AG08395 (cell line): Measurements from ENCODE around the gene VPS54.
"Not testable (repeated sequence)": the region's sequence is repeated elsewhere in the genome, so short reads cannot be mapped to it uniquely, and the experiment has no call there.

Source experiments
- DNase-seq: peaks from one replicate; pipeline ENCODE4 v3.0.0; 2012; ENCODE audit warnings: mixed read lengths, low spot score

The VPS54 gene

GRCh38 chr2:64021578-64021977 is 2.4 kb upstream of the VPS54 start:
- DNase-seq: no peak

GRCh38 chr2:64019975-64020528 is 824 bp upstream of the VPS54 start:
- DNase-seq: no peak

DNA sequence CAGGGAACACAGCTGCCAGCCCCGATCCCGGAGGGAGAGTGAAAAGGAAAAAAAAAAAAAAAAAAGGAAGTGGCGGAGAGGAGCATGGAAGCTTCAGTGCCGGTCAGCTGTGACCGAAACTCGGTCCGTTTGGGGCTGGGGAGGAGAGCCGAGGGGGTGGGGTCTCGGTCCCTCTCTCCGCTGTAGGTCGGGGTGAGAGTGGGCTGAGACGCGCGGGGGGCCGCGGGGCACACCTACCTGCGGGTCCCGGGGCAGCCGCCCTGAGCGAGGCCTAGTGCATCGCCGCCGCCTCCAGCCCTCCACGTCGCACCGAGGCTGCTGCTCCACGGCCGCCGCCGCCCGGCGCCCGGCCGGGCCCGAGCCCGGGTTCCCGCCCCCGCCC is 536 bp downstream of the VPS54 start:
- DNase-seq: peak; percentile 40

DNA sequence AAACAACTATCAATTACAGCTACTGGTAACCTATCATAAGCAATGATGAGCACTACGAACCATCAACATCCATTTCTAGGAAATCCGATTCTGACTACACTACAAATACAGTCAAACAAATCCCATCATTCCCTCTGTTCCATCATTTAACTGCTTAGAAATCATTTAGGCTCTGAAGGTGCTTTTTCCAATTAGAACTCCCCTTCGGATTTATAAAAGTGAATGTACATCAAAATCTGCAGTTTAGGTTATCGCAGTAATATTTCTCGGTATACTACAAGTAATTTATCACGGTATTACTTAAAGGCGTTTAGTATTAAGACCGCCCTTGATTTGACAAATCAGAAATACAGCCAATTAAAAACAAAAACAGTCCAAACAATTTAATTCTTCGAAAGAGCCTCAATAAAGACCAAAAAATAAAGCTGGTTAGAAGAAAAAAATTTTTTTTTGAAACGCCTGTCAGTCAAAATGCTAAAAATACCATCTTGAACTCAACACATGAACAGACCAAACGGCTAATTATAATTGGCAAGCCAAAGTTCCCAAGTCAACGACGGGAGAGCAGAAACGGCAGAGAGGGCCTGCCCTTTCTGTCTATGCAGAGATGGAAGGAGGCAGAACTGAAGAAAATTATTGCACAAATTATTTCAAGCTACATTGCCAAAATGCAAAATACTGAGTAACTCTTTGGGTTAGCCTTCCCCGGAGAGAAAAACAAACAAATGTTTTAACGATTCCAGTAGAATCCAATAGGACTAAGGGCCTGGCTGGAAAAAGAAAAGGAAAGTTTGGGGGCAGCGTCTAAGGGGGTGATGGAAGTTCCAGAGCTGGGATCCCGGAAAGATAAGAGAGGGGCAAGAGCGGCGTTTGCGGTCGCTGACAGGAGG is 1.2 kb downstream of the VPS54 start:
- DNase-seq: peak; percentile 18

- DNase-seq: no peak
Observed at GRCh38 chr2:64015898-64016297, 3.3 kb downstream of the VPS54 start.

- no peak for DNase-seq
Observed at GRCh38 chr2:64015391-64015790, 3.8 kb downstream of the VPS54 start.

DNA sequence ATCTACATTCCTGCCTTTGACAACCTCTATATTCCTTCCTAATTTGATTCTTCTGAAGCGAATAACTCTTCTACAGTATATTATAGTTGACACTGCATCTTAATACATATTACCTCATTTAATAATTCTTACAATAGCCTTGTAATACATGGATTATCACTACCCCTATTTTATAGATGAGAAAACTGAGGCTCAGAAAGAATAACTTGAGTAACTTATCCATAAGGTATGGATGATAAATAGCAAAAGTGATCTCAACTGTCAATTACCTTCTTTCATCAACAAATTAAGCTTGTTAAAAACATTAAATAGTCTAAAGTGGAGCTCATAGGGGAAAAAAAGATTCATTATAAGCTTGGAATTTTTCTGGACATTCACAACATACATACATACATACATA is 4.6 kb downstream of the VPS54 start:
- DNase-seq: no peak

DNA sequence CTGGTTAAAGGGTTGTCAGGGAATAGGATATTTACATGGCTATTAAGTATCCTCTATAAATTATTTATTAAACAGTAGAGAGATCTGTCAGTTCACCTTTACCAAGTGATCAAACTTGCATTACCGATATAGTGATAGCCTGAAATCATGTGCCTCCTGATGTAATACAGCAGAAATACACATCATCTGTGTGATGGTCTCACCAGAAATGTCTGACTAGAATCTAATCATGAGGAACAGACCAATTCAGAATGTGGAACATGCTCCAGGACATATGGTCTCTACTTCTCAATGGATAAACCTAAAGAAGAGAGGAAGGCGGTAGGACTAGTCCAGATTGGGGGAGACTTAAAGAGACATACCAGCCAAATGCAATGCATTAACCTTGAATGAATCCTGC is 6.2 kb downstream of the VPS54 start:
- no peak for DNase-seq

GRCh38 chr2:64012115-64012514 is 7.1 kb downstream of the VPS54 start:
- DNase-seq: no peak

GRCh38 chr2:64008434-64009009 is 10.7 kb downstream of the VPS54 start:
- no peak for DNase-seq

GRCh38 chr2:64007924-64008323 is 11.3 kb downstream of the VPS54 start:
- no peak for DNase-seq

- DNase-seq: no peak
Observed at GRCh38 chr2:64005707-64006356, 13.4 kb downstream of the VPS54 start.

GRCh38 chr2:64003239-64003638 is 16.0 kb downstream of the VPS54 start:
- DNase-seq: no peak

GRCh38 chr2:64001382-64002101 is 17.7 kb downstream of the VPS54 start:
- DNase-seq: no peak

DNA sequence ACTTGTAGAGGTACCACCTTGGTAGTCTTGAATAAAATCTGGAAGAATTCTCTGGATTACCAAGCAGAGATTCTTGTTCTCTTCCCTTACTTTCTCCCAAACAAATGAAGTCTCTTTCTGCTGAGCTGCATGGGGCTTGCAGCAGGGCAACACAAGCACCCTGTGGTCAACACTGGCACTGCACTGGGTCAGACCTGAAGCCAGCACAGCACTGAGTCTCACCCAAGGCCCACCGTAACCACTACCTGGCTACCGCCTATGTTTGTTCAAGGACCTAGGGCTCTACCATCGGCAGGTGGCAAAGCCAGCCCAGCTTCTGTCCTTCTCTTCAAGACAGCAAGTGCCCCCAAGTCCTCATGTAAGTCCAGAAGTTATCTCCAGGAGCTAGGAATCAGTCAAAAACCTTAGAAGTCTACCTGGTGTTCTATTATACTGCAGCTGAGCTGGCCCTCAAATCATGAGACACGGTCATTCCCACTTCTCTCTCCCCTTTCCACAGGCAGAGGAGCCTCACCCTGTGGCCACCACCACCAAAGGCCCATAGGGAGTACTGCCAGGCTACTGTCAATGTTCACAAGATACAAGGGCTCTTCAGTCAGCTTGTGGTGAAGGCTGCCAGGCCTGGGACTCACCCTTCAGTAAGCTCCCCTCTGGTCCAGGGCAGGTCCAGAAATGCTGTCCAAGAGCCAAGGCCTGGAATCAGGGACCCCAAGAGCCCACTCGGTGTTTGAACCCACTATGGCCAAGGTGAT is 18.4 kb downstream of the VPS54 start:
- no peak for DNase-seq

- DNase-seq: no peak
Observed at GRCh38 chr2:63999049-63999448, 20.2 kb downstream of the VPS54 start.

DNA sequence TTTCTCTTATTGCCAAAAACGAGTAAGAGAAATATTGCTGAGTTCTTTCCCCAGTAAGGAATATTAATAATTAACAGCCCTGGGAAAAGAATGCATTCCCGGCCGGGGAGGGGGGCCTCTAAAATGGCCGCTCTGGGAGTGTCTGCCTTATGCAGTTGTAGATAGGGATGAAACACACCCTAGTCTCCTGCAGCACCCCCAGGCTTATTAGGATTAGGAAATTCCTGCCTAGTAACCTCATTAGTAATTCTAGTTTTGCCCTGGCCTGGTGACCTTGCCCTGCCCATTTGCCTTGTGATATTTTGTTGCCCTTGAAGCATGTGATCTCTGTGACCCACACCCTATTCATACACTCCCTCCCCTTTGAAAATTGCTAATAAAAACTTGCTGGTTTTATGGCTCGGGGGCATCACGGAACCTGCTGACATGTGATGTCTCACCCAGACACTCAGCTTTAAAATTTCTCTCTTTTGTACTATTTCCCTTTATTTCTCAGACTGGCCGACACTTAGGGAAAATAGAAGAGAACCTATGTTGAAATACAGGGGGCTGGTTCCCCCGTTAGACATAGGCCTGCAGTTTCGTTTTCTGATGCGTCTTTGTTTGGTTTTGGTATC is 22.5 kb downstream of the VPS54 start:
- not testable (repeated sequence) for DNase-seq

DNA sequence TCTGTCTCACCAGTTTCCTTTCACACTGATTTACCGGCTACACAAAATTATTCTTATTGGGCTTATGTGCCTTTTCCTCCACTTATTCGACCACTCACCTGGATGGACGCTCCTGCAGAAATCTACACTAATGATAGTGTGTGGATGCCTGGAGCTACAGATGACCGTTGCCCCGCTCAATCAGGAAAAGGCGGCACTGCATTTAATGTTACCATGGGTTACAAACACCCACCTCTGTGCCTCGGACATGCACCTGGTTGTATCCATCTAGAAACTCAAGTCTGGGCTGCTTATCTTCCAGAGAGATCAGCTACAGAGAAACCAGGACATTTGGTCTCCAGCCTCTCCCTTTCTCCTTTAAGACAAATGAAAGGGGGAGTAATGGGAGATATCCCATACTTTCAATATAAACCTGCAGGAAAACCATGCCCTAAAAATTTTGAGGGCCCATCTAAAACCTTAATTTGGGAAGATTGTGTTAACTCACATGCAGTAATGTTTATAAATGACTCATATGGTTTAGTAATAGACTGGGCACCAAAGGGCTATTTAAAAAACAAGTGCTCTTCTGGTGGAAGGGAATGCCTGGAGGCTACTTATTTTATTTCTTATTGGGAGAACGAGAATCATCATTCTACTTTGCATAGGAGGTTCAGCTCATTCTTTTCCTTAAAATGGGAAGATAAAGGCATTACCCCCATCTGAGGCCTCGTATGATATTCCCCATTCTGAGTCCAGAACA is 24.7 kb downstream of the VPS54 start:
- not testable (repeated sequence) for DNase-seq

DNA sequence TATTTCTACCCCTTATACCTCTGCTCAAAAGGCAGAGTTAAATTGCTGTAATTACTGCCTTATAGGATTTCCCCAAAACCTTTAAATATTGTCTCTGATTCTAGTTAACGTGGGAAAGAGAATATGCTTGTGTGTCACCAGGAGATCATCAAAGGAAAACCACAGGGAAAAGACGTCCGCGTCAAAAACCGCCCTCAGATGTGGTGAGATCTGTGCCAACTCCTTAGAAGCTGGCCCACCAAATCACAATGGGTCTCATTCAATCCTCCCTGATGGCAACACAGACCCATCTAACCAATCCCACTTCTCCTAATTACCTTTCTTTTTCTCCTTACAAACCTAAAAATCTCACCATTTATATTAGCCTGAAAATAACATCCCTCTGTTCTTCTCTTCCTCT is 25.4 kb downstream of the VPS54 start:
- no peak for DNase-seq

GRCh38 chr2:63993130-63993584 is 26.1 kb downstream of the VPS54 start:
- DNase-seq: not testable (repeated sequence)
